ENCODE data around the gene POLL. TPM values are rescaled to one million over a fixed set of nuclear protein-coding genes. Genes with fewer than 3 reads are reported as not detected.

Gene POLL
- total and polyA plus RNA-seq, 7 experiments from 2014 or later, result 16.4 to 65.8 (median 36.1) TPM

DNA sequence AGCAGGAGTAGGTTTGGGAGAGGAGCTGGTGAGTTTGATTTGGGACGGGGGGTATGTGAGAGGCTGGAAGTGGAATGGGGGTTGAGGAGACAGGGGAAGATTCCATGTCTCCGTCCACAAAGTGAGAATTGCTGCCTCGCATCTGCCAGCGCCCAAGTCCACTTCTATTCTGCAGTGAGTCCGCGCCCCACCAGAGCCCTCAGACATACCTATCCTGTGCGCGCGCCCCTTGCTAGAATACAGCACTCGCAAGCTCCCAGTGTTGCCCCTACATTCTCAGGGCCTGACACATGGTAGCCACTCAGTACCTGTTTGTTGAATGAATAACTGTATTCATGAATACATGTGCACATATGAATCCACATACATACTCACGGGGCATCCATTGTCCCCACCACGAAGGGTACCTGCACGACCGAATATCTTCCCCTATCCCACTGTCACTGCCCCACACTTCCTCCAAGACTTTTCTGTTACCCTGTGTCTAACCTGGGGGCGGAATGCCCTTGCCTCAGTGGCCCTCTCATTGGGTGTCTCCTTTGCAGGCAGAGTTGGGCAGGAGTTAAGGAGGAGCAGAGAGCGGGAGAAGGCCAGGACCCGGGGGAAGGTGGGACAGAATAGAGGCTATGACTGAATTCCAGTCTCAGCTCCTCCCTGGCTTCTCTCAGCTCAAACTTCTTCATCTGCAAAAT is 19.9 kb downstream of the POLL start:
- peaks cover 4 to 17% of the 10 kb centered on the region in 2 donors for H3K4me1 ChIP-seq (ENCODE audit: control insufficient read depth in 2 of 2, insufficient read depth in 2 of 2, low read length in 2 of 2)
- no peak overlapping the region for H3K27ac Mint-ChIP-seq

GRCh38 chr10:101567165-101568006 is 20.7 kb downstream of the POLL start:
- no peak overlapping the region for H3K4me3 ChIP-seq (ENCODE audit: low read length)
- Mint-ChIP-seq H3K27ac (no peak overlapping the region), H3K36me3 (peaks cover 0 to 4% (median 0%) of the 10 kb centered on the region in 5 donors), H3K4me3 (peak overlapping the region in 5 of 10 donors; percentile 1 to 71 (median 16)), H3K27me3 (peaks cover 35 to 63% (median 56%) of the 10 kb centered on the region in 5 donors), H3K9me3 (peaks cover 0 to 2% (median 0%) of the 10 kb centered on the region in 11 donors), H3K4me1 (peaks cover 0 to 21% (median 11%) of the 10 kb centered on the region in 7 donors)
- ATAC-seq, result no peak
- DNase-seq, result peak in 1 of 9 donors; percentile 3
- intact Hi-C loops (cut with micrococcal nuclease), result no loop called here
- POLR2A ChIA-PET, result no interaction called here
- H3K36me3 ChIP-seq (ENCODE audit: control insufficient read depth in 2 of 3, insufficient read depth in 3 of 3, low read length in 3 of 3), result no peaks in the 10 kb centered on the region
- H3K4me1 ChIP-seq (ENCODE audit: control insufficient read depth in 2 of 2, insufficient read depth in 2 of 2, low read length in 2 of 2), result peaks cover 4 to 17% of the 10 kb centered on the region in 2 donors
- H3K27me3 ChIP-seq (ENCODE audit: control insufficient read depth in 2 of 2, insufficient read depth in 2 of 2, low read length in 2 of 2), result peaks cover 0 to 10% of the 10 kb centered on the region in 2 donors
- no peak overlapping the region for H3K27ac ChIP-seq (ENCODE audit: low read depth, low read length)
- CTCF ChIA-PET, result no interaction called here
- H3K9me3 ChIP-seq (ENCODE audit: control insufficient read depth in 2 of 3, low read length in 3 of 3), result no peaks in the 10 kb centered on the region

More for the DNA sequence above, 19.9 kb downstream of the POLL start:
- Mint-ChIP-seq H3K27me3 (peaks cover 35 to 60% (median 56%) of the 10 kb centered on the region in 5 donors), H3K36me3 (peaks cover 0 to 6% (median 0%) of the 10 kb centered on the region in 5 donors), H3K4me1 (peaks cover 0 to 21% (median 11%) of the 10 kb centered on the region in 7 donors), H3K4me3 (peak overlapping the region in 8 of 10 donors; percentile 6 to 40 (median 28)), H3K9me3 (peaks cover 0 to 2% (median 0%) of the 10 kb centered on the region in 11 donors)
- intact Hi-C loops (cut with micrococcal nuclease), result no loop called here
- no peak overlapping the region for H3K4me3 ChIP-seq (ENCODE audit: low read length)
- H3K27me3 ChIP-seq (ENCODE audit: control insufficient read depth in 2 of 2, insufficient read depth in 2 of 2, low read length in 2 of 2), result peaks cover 0 to 10% of the 10 kb centered on the region in 2 donors
- H3K27ac ChIP-seq (ENCODE audit: low read depth, low read length), result no peak overlapping the region
- POLR2A ChIA-PET, result no interaction called here
- ATAC-seq (no peak), DNase-seq (no peak)
- H3K9me3 ChIP-seq (ENCODE audit: control insufficient read depth in 2 of 3, low read length in 3 of 3), result no peaks in the 10 kb centered on the region
- CTCF ChIA-PET, result interaction anchor here (5.6 kb wide), 1 partner anchor 354 kb away, joined by 37 read pairs; no protein-coding TSS in a partner anchor
- no peaks in the 10 kb centered on the region for H3K36me3 ChIP-seq (ENCODE audit: control insufficient read depth in 2 of 3, insufficient read depth in 3 of 3, low read length in 3 of 3)

GRCh38 chr10:101566333-101567164 is 21.5 kb downstream of the POLL start:
- H3K27me3 Mint-ChIP-seq, result peaks cover 35 to 67% (median 56%) of the 10 kb centered on the region in 5 donors
- peaks cover 0 to 21% (median 11%) of the 10 kb centered on the region in 7 donors for H3K4me1 Mint-ChIP-seq
- Histone ChIP-seq H3K27me3 (ENCODE audit: control insufficient read depth in 2 of 2, insufficient read depth in 2 of 2, low read length in 2 of 2) (peaks cover 0 to 10% of the 10 kb centered on the region in 2 donors), H3K4me1 (ENCODE audit: control insufficient read depth in 2 of 2, insufficient read depth in 2 of 2, low read length in 2 of 2) (peaks cover 4 to 17% of the 10 kb centered on the region in 2 donors), H3K36me3 (ENCODE audit: control insufficient read depth in 2 of 3, insufficient read depth in 3 of 3, low read length in 3 of 3) (no peaks in the 10 kb centered on the region), H3K4me3 (ENCODE audit: low read length) (no peak overlapping the region), H3K9me3 (ENCODE audit: control insufficient read depth in 2 of 3, low read length in 3 of 3) (no peaks in the 10 kb centered on the region), H3K27ac (ENCODE audit: low read depth, low read length) (no peak overlapping the region)
- H3K4me3 Mint-ChIP-seq, result peak overlapping the region in 3 of 10 donors; percentile 19 to 71 (median 35)
- ATAC-seq (no peak), DNase-seq (no peak)
- H3K36me3 Mint-ChIP-seq, result peaks cover 0 to 4% (median 0%) of the 10 kb centered on the region in 5 donors
- CTCF ChIA-PET, result no interaction called here
- H3K27ac Mint-ChIP-seq, result no peak overlapping the region
- intact Hi-C loops (cut with micrococcal nuclease), result no loop called here
- POLR2A ChIA-PET, result no interaction called here
- peaks cover 0 to 2% (median 0%) of the 10 kb centered on the region in 11 donors for H3K9me3 Mint-ChIP-seq

DNA sequence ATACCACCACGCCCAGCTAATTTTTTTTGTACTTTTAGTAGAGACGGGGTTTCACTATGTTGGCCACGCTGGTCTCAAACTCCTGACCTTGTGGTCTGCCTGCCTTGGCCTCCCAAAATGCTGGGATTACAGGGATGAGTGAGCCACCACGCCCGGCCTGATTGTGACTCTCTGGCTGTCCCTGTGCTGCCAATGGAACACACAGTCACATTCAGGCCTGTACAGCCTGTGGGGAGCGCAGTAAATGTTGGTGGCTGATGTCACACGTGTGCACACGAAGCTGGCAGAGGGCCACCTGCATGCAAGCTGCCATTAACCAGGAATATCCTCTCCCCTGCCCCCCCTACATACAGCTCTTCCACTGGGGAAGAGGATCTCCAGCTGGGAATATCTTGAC is 22.1 kb downstream of the POLL start:
- peak overlapping the region in 2 of 10 donors; percentile 1 to 15 for H3K4me3 Mint-ChIP-seq
- ATAC-seq, result no peak
- peaks cover 35 to 67% (median 56%) of the 10 kb centered on the region in 5 donors for H3K27me3 Mint-ChIP-seq
- Histone ChIP-seq H3K4me1 (ENCODE audit: control insufficient read depth in 2 of 2, insufficient read depth in 2 of 2, low read length in 2 of 2) (peaks cover 4 to 17% of the 10 kb centered on the region in 2 donors), H3K9me3 (ENCODE audit: control insufficient read depth in 2 of 3, low read length in 3 of 3) (no peaks in the 10 kb centered on the region), H3K4me3 (ENCODE audit: low read length) (no peak overlapping the region), H3K36me3 (ENCODE audit: control insufficient read depth in 2 of 3, insufficient read depth in 3 of 3, low read length in 3 of 3) (no peaks in the 10 kb centered on the region), H3K27ac (ENCODE audit: low read depth, low read length) (no peak overlapping the region), H3K27me3 (ENCODE audit: control insufficient read depth in 2 of 2, insufficient read depth in 2 of 2, low read length in 2 of 2) (peaks cover 0 to 10% of the 10 kb centered on the region in 2 donors)
- intact Hi-C loops (cut with micrococcal nuclease), result no loop called here
- peaks cover 0 to 4% (median 0%) of the 10 kb centered on the region in 5 donors for H3K36me3 Mint-ChIP-seq
- H3K9me3 Mint-ChIP-seq, result peaks cover 0 to 2% (median 0%) of the 10 kb centered on the region in 11 donors
- DNase-seq, result peak in 1 of 9 donors; percentile 8
- CTCF ChIA-PET, result no interaction called here
- H3K4me1 Mint-ChIP-seq, result peaks cover 0 to 21% (median 10%) of the 10 kb centered on the region in 7 donors
- POLR2A ChIA-PET, result interaction anchor here (0.6 kb wide), 1 partner anchor 442 kb away, joined by 3 read pairs; no protein-coding TSS in a partner anchor
- no peak overlapping the region for H3K27ac Mint-ChIP-seq

DNA sequence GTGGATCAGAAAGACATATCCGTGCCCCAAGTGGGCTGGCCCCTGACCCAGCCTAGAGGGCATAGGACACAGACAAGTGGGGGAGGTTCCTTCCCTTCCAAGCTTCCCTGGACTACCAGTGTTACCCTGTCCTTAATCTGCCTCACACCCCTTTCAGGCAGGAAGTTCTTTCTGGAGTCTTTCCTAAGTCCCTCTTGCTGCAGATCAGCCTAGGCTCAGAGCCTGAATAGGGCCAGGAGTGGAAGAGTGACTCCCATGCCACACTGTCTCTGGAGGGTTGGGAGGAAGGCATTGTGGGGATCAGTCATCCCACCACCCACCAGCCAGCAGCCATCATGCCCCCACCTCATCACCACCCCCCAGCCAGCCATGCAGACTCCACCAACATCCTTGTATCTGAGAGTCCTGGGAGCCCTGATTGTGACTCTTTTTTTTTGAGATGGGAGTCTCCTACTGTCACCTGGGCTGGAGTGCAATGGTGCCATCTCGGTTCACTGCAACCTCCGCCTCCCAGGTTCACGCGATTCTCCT is 22.6 kb downstream of the POLL start:
- ChIA-PET POLR2A (interaction anchor here (0.6 kb wide), 1 partner anchor 443 kb away, joined by 3 read pairs; no protein-coding TSS in a partner anchor), CTCF (no interaction called here)
- H3K27me3 ChIP-seq (ENCODE audit: control insufficient read depth in 2 of 2, insufficient read depth in 2 of 2, low read length in 2 of 2), result peaks cover 0 to 10% of the 10 kb centered on the region in 2 donors
- no peak for ATAC-seq
- H3K36me3 Mint-ChIP-seq, result peaks cover 0 to 4% (median 0%) of the 10 kb centered on the region in 5 donors
- no peak overlapping the region for H3K4me3 ChIP-seq (ENCODE audit: low read length)
- no peak overlapping the region for H3K4me3 Mint-ChIP-seq
- intact Hi-C loops (cut with micrococcal nuclease), result no loop called here
- peaks cover 0 to 2% (median 0%) of the 10 kb centered on the region in 11 donors for H3K9me3 Mint-ChIP-seq
- peaks cover 35 to 67% (median 56%) of the 10 kb centered on the region in 5 donors for H3K27me3 Mint-ChIP-seq
- H3K27ac ChIP-seq (ENCODE audit: low read depth, low read length), result no peak overlapping the region
- no peaks in the 10 kb centered on the region for H3K9me3 ChIP-seq (ENCODE audit: control insufficient read depth in 2 of 3, low read length in 3 of 3)
- H3K4me1 Mint-ChIP-seq, result peaks cover 0 to 21% (median 7%) of the 10 kb centered on the region in 7 donors
- DNase-seq, result peak in 1 of 9 donors; percentile 13
- H3K27ac Mint-ChIP-seq, result no peak overlapping the region
- H3K4me1 ChIP-seq (ENCODE audit: control insufficient read depth in 2 of 2, insufficient read depth in 2 of 2, low read length in 2 of 2), result peaks cover 2 to 12% of the 10 kb centered on the region in 2 donors
- no peaks in the 10 kb centered on the region for H3K36me3 ChIP-seq (ENCODE audit: control insufficient read depth in 2 of 3, insufficient read depth in 3 of 3, low read length in 3 of 3)

All from naive thymus-derived CD4-positive, alpha-beta T cell (primary cell).